GM10847 (cell line): ENCODE results near the gene PNLIPRP2.

Experiments
- POLR2A ChIP-seq: IDR thresholded peaks from 2 replicates; pipeline ENCODE4 v1.6.1; 2011; ENCODE audit not compliant: insufficient read length; ENCODE audit errors: extremely low read depth

PNLIPRP2 gene

DNA sequence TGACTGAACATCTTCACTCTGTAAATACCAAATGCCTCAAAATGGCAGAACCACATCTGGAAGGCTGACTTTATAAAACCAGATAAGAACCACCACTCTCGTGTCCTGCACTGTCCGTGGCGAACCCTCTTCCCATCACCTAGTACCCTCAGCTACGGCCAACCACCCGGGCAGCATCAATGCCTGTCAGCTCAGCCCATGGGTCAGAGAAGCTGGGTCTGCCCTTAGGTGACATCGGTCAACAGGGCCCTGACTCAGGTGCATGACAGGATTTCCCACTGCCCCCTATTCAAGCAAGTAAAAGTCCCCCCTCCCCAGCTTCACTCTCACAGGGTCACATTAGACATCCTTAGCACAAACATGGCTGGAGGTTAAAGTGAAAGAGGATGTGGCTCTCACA lies 65.1 kb downstream of the PNLIPRP2 start:
- TF ChIP-seq POLR2A: no peak

DNA sequence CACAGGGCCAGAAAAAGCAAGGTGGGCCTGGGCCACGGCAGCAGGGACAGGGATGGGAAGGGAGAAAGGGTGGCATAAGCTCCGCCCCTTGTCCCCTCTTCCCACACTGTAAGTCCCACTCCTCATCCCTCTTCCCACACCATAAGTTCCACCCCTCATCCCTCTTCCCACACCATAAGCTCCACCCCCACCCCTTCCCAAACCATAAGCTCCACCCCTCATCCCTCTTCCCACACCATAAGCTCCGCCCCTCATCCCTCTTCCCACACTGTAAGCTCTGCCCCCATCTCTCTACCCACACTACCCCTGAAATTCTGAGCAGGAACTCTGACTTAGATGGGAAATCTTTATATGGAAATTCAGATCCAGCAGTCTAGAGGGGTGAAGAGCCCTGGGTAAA lies 65.9 kb downstream of the PNLIPRP2 start:
- TF ChIP-seq POLR2A: no peak

DNA sequence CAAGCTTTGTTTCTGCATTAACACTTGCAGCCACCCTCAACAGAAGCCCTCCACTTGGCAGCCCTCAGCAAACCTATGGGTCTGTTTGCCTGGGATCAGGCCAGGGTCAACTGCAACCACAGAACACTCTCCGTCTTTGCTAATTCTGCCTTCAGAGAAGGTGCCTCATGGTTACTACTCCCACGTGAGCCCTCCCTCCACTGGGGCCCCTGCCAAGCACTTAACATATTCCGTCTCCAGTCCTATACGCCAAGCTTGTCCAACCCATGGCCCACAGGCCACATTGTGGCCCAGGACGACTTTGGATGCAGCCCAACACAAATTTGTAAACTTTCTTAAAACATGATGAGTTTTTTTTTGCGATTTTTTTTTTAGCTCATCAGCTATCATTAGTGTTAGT lies 66.9 kb downstream of the PNLIPRP2 start:
- TF ChIP-seq POLR2A: no peak

DNA sequence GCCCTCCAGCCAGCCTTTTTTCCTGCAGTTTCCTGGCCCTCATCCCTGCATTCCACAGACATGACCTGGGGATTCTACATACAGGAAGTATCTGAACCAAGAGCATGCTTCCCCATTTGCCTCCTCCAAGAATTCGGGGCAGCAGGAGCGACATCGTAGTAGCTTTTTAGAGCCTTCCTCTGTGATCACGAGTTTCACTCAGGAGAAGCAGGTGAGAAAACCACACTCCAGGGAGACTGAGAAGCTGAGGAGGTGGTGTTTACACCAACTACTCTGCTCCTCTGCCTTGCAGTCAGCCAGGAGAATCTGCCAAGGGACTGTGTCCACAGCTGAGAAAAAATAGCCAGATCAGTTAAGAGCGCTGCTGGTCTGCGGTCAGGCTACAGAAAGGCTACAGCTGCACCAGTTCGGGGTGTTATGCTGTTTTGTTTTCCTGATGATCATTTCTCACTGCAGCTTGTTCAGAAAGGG lies 67.5 kb downstream of the PNLIPRP2 start:
- no peak for TF ChIP-seq POLR2A

DNA sequence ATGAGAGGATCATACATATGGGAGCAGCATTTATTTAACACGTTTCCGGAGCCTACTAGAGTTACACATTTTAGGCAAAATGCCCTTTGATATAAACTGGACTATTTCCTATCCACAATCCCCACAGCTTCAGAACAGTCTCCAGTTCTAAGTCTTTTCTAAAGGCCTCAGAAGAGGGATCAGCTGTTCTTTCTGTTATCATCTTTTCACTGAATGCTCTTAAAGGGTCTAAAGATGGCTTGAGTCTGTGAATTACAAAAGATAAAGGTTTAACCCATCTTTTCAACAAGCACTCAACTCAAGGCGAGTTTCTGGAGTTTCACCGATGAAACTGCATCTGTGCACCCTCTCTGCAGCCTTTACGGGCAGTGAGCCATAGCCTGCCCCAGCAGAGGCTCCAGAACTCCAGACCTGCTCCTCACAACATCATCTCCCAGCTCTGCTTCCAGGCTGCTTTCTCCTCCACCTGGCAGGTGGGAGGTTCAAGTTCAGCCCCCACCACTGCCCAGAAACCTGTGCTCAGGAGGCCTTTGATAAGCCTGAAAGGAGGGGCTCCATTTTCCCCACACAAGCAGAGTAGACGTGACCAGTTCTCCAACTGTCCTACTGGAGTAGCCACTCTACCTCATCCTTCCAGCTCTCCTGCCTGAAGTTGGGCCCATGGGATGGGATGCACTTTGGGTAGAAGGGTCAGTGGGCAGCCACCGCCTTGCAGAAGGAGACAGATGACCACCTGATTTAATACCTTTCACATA lies 68.2 kb downstream of the PNLIPRP2 start:
- TF ChIP-seq POLR2A: no peak

DNA sequence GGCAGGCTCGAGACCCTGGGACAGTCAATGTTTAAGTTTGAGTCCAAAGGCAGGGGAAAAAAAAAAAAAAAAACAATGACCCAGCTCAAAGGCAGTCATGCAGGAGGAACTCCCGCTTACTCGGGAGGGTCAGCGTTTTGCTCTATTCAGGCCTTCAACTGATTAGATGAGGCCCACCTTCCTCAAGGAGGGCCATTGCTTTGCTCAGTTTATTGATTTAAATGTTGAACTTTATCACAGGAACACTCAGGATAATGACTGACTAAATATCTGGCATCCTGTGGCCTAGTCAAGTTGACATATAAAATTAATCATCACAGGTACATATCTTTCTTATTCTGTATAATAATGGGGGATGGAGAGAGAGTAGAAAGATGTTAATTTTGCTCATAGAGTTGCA lies 69.0 kb downstream of the PNLIPRP2 start:
- no peak for TF ChIP-seq POLR2A

DNA sequence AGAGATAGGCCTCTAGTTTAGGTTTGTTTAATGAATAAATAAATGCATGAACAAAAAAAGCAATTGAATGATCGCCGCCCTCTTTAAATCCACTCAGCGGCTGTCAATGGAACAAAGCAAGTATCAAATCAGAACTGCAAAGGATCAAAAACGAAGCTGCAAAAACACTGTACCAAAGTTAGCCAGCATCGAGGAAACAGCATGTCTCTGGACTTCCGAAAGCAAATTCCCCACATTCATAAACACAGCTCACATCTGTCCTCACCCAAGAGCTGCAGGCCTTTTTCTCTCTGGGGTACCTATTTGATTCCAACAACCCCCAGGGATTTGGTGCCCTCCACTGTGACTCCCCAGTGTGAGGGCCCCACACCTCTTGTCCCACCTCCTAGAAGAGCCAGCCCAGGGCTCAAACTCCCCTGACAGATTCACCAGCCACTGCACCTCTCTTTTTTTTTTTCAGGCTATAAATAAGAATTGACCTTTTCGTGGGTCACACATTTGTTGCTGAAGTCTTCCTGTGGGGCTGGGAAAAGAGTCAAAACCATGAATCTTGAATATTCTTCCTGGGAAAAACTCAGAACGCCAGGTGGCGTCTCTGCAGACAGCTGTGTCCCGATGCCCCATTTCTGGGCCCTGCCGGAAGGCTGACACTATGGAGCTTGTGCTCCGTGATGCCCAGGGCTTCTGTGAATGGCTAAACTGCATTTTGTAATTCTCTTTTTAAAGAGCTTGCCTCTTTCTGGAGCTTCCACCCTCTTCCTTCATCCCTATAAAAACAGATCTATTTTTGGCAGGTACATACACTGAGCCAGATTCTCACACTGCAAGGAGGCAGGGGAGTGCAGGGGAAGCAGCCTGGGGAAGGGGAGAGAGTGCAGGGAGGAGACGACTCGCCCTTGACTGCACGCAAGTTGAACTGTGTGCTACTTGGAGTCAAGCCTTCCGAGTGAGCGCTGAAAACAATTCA lies 69.9 kb downstream of the PNLIPRP2 start:
- no peak for TF ChIP-seq POLR2A

DNA sequence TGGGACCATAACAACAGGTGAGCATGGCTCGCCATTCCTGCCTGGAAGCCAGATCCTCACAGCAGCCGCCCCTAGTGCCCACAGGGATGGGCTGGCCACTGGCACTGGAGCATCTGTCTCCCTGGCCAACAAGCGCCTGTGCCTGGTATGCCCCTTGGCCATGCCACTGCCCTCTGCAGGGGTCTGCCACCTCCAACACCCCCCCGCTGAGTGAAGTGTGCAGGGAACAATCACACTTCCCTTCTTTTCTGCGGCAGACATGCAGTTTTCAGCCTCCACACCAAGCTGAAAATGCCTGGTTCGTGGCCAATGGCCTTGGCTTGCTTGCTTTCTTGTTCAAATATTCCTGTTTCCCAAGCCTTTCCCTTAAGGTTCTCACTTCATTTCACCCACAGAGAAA lies 70.9 kb downstream of the PNLIPRP2 start:
- TF ChIP-seq POLR2A: no peak

DNA sequence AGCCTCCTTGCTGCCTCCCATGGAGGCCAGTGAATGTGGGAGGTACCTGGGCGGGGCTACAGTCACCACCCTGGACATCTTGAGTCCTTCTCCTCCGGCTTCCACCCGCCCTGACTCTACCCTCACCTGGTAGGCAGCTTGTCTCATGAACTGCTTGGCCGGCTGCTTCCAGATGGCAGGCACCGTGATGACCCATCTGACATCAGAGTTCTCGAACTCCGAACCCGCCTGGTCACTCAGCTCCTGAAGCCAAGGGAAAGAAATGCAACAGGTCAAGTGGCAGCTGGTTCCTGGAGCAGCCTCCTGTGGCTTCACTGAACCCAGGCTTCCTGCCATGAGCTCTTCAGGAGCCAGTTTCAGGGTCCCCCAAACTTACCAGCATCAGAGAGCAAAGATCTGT lies 71.5 kb downstream of the PNLIPRP2 start:
- no peak for TF ChIP-seq POLR2A

DNA sequence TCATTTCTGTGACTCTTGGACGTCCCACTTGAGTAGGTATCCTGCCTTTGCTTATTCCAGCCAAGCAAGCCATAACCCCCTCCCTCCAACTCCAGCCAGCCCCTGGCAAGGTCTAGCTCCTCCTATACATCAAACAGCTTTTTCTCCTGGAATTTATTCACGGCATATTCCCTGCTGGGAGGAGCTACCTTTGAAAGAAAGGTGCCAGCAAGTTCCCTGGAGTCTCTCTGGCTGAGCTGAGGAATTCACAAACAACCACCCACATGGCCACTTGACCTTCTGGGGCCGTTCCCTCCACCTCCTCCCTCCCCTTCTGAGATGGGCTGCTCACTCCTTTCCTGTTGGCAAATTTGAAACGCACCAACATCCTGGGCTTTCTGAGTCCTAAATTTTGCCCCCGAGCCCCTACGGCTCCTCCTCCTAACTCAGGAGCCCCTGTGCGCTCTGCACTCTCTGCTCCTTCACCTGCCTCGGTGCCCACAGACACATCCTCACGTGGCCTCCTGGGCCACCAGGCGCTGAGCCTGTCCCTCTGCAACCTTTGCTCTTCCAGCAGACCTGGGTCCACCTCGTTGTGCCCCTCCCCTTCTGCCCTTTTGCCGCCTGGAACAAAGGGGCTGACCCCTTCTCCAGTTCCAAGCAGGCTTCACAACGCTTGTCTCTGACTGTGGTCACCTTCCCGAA lies 73.6 kb downstream of the PNLIPRP2 start:
- TF ChIP-seq POLR2A: no peak
